NCI-H345 treated with DMSO at 0.1 percent for 48 hours (cell line): ENCODE data around the gene YWHAQ.

Experiments
- DNase-seq: peaks from one replicate; lab custom pipeline; 2025; ENCODE audit not compliant: unreplicated experiment; lab: John Stamatoyannopoulos, UW

YWHAQ gene

DNA sequence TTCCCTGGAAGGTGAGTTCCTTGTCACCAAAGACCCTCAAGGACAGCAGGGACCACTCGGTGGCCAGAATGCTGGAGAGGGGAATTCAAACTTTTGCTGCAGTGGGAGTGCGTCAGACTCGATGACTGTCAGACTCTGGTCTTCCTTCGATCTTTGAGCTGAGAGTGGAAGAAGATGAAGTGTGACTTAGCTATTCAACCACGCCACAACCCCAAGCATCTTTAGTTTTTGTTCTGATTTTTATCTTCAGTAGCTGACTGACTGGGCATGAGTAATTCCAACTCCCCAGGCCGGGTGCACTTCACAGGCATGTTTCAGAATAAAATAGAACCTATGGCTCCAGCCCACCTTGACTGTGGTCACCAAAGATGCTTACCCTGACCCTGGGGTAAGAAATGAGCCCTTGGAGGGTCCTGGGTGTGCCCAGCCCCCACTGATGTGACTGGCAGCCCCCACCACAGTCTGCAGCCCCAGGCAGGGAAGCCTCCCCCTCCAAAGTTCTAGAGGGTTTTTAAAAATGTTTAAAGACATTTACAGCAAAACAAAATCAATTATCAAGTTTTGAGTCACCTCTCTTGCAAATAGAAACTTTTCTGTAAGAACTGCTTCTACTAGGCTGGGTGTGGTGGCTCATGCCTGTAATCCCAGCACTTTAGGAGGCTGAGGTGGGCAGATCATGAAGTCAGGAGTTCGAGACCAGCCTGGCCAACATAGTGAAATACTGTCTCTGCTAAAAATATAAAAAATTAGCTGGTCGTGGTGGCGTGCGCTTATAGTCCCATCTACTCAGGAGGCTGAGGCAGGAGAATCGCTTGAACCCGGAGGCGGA, 24.9 kb upstream of the YWHAQ start:
- DNase-seq: no peak

DNA sequence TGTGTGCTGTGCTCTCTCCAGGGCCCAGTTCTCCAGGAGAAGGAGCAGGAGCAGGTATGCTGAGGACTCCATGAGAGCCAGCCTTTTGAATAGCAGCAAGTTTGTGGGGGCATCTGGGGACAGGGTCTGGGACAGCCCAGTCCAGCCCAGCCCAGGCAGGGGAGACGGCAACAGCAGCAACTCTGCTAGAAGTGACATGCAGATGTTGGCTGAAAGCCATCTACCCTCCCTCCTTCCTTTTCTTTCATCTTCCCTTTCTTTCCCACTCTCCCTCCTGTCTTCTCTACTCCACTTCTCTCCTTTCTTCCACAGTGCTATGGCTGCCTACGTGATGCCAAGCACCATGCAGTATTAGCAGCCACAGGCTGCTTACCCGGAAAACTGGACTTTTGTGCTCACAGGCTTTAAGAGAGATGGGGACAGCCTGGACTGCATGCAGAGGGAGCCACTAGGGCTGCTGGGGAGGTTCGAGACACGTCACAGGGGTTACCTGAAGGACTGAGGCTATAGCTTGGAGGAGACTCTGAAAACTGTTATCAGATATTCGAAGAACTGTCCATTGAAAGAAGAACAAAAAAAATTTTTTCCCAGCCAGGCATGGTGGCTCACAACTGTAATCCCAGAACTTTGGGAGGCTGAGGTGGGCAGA, 23.8 kb upstream of the YWHAQ start:
- DNase-seq: no peak

DNA sequence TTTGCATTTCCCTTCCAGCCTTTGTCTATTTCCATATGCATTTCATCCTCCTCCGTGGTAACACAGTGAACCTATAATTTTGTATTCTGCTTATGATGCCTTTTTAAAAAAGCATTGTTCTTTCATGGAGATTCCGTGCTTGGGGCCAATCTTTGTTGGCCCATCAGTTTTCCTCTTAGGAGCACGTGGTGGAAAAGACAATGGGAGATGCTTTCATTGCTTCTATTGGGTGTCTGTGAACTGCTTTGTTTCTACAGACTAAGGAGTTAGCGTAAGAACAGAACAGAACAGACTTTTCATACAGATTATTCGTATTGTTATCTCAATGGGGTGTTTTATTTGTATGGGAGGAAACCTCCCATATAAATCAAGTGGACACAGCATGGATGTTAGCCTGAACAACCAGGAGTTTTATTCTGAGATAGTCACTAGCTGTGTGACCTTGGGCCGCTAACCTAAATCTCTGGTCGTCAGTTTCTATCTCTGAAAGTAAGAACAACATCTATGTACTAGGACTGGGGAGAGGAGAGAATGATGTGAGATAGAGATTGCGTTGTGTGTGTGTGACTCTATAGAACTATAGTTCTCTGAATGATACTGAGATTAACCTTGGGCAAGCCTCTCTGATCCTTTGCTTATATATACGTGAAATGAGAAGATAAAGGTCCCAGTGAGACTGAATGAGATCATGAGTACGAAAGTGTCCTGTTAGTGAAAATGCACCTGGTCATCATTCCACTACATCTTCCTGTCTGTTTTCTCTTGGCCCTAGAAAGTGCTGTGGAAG, 22.9 kb upstream of the YWHAQ start:
- no peak for DNase-seq

DNA sequence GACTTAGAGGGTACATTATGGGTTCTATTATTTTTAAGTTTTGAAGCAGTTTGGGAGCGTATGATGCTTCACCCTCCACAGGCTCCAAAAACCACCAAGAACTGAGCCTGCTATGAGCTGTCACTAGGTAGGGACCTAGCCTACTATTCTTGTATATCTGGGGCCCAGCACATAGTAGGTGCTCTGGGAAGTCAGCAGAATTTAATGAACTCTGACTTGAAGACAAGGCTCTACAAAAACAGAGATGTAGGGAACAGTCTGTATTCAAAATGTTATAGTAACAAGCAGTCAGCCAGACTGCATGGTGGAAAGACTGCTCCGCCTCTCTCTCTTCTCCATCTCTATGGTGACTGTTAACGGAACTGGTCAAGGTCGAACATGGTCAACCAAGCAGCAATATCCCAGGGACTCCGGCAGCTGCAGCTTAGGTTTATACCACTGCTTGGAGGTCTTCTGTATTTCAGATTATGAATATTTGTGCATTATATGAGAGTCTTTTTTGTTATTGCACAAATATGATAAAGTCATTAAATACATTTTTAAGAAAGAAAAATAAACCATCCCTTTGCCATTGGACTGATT, 22.2 kb upstream of the YWHAQ start:
- DNase-seq: no peak

DNA sequence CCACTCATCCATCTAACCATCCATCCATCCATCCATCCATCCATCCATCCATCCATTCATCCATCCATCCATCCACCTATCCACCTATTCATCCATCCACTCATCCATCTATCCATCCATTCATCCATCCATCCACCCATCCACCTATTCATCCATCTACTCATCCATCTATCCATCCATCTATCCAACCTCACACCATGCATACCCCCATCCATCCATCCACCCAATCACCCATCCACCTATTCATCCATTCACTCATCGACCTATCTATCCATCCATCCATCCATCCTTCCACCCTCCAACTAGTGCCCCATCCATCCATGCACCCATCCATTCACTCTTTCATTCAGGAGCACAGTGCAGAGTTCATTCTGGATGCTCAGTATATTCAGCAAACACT, 21.5 kb upstream of the YWHAQ start:
- DNase-seq: no peak

DNA sequence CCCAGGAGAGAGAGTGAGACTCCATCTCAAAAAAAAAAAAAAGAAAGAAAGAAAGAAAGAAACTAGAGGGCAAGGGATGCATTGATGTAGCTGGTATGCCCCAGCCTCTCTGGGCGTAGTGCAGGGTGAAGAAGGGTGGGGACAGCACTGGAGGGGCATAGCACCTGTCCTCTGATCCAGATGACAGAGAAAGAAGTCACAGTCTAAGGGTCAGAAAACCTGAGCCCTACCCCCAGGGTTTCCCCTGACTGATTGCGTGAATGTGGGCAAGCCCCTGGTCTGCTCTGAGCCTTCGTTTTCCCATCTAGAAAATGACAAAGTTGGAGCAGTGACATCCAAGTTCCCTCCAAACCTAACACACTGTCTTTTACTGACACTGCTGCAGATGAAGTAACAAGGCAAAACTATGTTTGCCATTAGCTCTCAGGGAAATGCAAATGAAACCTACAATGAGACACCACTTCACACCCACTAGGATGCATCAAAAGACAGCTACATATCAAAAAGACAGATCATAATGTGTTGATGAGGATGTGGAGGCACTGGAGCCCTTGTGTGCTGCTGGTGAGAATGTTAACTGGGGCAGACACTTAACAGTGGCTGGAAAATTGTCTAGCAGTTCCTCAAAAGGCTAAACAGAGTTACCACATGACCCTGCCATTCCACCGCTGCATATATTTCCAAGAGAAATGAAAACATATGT, 19.5 kb upstream of the YWHAQ start:
- DNase-seq: no peak

DNA sequence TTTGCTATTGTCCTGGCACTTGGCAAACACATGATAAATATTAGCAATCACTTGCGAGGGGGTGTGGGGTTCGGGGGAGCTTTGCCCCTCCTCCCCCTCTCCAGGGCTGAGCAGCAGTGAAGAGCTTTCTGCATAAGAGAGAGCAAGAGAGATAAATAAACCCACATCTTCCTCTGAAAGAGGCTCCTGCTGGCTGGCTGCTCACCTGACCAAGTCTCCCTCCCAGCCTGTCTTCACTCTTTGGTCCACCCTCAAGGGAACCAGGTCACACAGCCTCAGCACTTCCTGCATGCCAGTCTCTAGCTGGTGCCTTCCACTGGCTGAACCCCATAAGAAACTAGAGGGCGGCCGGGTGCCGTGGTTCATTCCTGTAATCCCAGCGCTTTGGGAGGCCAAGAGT, 18.5 kb upstream of the YWHAQ start:
- DNase-seq: no peak

DNA sequence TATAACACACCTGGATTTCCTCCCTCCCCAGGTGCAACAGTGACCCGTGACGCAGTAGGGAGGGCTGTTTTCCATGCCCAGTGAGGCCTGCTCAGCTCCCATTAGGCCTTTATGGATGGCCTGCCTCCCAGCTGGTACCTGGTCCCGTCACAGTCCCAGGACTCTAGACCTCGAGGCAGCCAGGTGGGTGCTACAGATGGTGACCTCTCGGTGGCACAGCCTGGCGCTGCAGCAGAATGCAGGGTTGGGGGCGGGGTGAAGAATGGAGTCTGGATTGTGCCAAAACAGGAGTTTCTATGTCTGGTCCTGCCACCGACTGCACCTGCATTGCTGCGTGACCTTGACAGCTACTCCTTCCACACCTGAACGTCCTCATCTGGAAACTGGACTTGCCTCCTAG, 18.0 kb upstream of the YWHAQ start:
- peak; percentile 53 for DNase-seq

DNA sequence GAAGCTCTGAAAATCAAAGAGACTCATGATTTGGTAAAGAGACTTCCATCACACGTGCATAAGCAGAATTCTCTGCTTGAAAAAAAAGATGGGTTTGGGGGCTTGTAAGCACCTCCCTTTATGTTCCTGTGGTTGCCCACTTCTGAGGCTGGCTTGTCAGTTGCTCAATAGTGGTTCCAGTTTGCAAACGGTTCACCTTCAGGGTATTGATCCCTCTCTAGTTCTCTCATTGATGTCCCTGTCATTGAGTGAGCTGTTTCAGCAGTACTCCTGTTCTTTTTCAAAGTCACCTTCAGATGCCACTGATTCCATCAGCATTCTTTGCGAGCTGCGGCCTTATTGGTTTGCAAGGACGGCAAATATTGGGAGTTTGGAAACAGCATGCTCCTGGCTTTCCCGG, 17.1 kb upstream of the YWHAQ start:
- DNase-seq: no peak

DNA sequence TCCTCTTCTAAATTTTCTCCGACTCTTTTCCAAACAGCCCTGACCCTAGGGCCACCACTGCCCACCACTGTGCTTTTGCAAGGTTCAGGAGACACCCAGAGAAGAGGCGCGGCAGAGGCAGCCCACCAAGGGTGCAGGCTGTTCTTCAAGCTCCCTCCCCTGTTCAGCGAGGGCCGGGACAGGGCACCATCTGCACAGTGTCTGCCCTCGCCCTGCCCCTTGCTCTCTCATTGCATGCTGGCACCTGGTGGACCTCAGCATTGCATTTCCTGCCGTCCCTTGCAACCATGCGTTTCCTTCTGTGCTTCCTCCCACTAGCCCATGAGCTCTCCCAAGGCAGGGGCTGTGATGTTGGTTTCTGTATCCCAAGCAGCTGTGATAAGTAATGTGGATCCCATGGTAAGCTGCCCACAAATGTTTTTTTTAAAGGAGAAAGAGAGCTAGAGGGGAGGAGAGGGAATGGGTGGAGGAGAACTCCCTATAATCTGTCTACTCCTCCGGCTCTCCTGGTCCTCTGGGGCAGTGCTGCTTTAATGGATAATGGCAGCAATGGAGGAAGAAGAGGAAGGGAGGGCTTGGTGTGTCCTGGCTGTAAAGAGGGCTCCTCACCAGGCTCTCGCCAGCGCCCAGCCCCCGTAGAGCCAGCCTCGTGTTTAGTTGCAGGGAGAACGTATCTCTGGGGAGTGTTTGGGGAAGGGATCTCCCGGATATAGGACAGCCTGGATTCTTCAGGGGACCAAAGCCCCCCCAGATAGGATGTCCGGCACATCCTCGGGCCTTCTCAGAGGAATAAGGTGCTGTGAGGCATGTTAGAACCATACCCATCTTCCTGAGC, 15.6 kb upstream of the YWHAQ start:
- DNase-seq: no peak

DNA sequence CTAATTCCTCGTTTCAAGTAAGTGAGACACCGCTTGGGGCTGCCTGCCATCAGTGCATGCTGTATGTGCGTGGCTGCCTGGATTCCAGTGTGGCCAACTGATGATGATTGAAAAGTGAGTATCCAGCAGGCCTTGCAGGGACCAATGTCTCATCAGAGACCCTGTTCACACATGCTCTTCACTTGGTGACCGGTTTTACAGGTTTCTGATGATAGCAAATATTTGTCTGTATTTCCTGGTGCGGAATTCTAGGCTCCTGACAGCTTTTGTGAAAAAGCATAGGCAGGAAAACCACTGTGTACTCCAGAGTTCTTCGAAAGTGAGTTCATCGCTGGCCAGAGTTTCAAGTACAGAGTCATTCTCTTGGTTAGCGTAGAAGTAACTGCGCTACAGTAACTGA, 13.8 kb upstream of the YWHAQ start:
- DNase-seq: no peak

DNA sequence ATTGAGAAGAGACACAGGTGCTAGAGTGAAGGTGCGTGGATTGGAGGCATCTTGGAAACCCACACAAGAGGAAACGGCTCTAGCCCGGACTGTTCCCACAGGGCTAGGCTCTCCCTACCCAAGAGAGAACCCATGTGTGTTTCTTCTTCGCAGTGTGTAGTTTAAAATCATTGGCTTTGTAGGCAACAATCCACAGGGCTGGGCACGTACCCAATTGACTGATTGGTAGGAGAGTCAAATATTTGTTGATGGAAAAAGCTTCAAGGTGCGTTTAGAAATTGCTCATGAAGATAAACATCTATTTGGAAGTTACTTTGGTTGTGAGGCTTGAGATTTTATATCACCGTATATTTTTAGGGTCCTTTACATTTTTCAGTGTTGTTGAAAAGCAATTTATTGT, 13.2 kb upstream of the YWHAQ start:
- no peak for DNase-seq

DNA sequence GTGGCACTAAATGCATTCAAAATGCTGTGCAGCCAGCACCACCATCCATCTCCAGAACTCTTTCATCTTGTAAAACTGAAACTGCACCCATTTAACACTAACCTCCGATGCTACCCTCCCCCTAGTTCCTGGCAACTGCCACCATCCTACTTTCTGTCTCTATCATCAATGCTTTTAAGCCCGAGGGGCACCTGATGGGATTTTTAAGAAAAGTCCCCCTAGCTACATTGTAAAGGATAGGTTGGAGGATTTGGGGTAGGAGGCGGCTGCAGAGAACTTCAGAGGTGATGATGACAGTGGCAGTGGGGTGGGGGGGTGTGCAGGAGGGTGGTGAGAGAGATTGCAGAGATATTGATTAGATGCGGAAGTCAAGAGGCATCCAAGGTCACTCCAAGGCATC, 10.8 kb upstream of the YWHAQ start:
- no peak for DNase-seq

DNA sequence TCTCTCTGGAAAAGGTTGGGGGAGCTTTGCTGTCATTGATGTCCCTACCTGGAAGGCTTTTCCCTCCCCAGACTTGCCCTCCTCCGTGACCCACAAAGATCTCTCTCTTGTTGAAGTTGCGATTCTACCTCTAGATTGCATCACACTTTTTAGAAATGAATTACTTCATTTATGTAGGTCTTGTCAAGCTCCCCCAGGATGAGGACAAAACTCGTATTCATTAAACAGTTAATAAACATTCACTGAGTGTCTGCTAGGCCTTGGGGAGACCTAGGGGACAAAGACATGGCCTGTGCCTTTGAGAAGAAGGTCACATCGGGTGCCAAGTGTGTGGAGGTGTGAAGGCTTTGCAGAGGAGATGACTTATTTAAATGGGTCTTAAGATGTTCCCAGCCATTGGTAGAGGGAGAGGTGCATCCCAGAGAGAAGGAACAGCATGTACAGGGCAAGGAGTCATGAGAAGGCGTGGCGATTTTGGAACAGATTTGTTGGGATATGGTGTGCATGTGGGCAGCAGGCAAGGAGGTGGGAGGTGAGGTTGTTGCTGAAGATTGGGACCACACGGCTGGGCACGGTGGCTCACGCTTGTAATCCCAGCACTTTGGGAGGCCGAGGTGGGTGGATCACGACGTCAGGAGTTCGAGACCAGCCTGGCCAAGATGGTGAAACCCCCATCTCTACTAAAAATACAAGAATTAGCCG, 9.8 kb upstream of the YWHAQ start:
- DNase-seq: no peak

DNA sequence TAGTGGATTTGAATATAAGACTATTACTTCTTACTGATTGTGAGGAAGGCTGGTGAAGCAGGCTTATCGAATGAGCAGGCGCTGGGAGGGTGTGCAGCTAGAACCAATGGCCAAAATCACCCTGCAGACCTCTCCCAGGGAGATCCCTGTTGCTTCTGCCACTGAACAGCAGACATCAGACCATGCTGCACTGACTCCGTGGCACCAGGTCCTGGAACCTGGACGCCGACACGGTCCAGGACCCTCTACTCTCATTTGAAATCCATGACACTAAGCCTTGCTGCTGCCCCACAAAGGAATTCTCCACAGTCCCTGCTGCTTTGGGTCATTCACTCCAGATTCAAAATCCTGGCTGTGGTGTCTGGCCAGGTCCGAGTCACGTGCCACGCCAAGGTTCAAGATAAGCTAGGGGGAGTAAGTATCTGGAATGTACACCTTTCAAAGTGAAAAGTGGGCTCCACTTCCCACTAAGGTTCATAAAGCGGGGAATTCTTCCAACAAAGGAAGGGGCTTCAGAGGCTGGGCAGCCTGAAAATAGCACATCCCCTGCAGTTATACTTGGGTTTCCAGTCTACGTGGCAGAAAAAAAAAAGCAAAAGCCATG, 9.0 kb upstream of the YWHAQ start:
- DNase-seq: no peak

DNA sequence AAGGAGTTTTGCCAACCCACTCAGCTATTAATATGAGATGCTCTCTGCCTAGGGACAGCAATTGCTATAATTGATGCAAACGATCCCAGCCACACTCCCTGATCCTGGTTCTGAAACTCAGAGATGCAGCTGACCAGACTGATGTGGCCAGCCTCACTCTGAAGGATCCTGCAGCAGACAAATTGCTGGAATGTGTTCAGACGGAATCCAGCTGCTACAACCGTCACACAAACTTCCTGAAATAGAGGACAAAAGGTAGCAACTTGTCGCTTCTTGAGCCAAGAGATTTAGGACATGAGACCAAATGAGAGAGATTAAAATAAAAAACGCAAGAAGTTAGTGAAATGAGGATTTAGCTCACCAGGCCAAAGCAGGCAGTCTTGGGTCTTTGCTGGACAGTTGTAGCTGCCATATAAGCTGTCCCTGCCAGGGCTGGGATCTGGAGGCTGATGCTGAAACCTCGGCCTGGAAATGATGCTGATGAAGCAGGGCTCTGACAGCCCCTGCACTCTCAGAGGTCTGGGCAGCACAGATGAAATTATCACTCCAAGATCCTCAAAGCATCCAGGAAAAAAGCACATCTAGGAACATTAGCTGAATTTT, 8.3 kb upstream of the YWHAQ start:
- no peak for DNase-seq

DNA sequence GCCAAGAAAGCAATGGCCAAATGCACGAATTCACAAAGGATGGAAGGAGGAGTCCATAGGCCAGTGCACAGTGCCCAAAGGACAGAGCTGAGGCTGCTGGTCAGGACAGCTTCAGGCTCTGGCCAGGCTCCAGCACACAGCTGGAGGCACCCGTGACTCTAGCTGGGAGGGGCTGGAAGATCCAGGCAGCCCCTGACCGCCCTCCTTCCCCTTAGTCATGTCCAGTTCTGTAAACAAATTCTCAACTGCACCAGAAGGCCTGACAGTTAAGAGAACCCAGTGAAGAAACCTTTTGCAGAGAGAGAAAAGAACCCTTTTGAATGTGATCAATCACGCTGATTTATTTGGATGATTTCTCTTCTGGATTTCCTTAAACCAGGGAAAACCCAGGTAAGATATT, 7.7 kb upstream of the YWHAQ start:
- no peak for DNase-seq

DNA sequence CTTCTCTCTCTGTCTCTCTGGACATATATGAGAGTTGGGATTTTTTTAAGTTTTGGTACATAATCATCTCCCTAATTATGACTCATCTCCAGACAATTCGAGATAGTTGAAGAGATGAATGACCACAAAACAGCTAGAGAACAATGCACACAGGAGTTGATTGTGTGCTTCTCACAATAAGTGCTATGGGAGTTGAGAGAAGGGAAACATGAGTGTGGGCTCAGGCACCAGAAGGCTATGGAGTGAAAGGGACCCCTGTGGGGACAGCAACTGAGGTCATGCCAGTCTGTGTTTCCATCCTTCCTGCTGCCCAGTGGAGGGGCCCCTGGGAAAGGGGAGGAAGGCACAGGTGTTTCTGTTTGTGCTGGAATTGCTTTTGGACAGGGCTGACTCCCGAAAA, 6.5 kb upstream of the YWHAQ start:
- no peak for DNase-seq

DNA sequence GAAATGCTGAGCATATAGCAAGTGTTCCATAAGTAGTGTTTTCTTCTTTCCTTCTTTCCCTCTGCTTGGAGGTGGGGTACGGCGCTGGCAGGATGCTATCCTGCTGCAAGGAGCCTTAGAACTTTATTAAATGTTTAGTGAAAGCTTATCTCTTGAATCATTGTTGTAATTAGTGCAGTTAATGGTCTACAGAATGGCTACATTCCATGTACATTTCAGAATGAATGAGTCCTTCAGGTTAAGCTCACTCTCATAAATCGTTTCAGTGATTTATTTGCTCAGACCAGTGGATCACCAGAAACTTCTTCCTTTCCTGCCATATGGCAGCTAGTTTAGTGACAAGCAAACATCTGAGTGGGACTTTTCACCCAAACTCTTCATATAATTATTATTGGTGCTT, 3.3 kb upstream of the YWHAQ start:
- no peak for DNase-seq
